COLO829 (cell line): Measurements from ENCODE around the gene C14orf132.

Experiments
- DNase-seq: peaks from one replicate; pipeline ENCODE4 v3.0.0; 2012; ENCODE audit warnings: low spot score

Gene C14orf132

DNA sequence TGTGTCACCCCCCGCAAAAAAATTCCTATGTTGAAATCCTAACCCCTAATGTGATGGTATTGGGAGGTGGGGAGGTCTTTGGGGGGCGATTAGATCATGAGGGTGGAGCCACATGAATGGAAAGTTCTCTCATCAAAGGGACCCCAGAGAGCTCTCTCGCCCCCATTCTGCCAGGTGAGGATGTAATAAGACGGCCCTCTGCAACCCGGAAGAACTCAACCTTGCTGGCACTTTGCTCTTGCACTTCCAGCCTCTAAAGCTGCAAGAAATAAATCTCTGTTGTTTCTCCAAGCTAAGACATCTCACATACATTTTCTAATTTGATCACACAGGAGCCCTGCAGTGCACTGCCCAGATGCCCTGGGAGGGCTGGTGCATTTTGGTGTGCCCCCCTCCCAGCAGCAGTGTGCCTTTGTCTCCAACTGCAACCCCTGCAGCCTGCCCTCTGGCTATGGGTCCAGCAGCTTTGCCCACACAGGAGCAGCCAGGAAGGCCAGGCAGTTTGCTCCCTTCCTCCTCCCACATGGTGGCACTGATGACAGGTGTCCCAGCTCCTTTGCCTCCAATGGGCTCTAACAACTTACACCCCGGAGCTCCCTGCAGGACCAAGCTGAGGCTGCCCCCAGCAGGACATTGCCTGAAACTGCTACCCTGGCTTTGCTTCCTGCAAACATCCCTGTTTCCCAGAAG is 59.3 kb downstream of the C14orf132 start:
- peak; percentile 60 for DNase-seq

- DNase-seq, result no peak
Measured at GRCh38 chr14:96098999-96099335, 59.8 kb downstream of the C14orf132 start.

DNA sequence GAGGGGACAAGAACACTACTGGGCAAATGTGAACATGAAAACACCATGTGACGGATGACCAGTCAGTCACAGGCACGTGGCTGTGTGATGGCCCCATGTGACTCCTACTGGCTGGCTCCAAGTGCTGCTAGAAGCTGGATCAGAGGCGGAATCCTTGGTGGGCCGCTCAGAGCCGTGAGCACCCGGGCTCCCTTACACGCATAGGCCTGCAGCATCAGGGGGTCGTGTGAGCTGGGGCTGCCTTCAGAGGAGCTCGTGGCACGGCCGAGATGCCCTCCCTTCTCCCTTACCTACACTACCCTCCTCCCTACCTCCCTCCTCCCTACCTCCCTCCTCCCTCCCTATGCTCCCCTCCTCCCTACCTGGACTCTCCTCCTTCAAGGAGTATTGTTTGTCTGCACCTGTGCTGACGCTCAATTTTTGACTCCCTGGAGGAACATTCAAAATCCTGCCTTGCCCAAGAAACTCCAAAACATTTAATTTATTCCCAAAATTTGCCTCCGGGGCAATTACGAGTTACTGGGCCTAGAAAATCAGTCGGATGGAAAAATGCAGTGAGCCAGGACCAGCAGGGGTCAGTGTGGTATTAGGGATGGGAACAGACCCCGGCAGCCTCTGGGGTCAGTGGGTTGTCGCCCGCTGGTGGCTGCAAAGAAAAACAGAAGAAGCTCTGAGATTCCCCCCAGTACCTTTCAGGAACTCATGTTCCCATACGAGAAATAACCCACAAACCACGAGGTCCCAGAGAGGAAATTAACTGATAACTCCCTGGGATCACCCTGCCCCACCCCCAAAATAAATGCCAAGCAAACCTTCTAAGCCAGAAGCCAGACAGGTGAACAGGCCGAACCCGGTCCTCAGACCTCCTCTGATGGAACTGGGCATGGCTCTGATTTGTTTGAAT is 61.3 kb downstream of the C14orf132 start:
- DNase-seq, result peak; percentile 75

GRCh38 chr14:96102081-96102856 is 63.1 kb downstream of the C14orf132 start:
- no peak for DNase-seq

- DNase-seq, result no peak
Measured at GRCh38 chr14:96103075-96103474, 63.9 kb downstream of the C14orf132 start.

DNA sequence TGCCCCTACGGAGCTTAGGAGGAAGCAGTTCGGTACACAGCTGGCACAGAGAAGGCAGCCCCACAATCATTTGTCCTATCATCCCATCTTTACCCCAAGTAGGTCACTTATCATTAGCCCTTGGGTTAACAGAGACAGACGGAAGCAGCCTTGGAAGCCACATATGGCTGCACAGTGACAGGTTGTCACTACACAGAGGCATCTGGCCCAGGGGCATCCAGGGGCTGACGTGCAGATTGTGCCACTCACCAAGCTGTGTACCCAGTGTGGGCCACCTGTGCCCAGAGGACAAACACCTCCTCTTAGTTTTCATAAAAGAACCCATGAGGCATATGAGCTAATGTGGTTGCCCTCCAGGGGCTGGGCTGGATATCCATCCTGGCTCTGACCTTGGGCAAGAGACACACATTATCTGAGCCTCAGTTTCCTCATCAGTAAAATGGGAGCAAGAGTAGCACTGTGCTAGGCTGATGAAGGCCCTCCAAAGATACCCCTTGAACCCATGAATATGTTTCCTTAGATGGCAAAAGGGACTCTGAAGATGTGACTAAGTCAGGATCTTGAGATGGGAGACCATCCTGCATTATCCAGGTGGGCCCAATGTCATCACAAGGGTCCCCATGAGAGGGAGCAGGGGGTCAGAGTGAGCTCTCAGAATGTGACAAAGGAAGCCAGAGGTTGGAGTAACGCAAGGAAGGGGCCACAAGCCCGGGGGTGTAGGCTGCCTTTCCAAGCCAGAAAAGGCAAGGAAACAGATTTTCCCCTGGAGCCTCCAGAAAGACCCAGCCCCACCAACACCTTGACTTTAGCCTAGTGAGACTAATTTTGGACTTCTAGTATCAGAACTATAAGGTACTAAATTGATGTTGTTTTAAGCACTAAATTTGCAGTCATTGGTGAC is 64.6 kb downstream of the C14orf132 start:
- no peak for DNase-seq

DNA sequence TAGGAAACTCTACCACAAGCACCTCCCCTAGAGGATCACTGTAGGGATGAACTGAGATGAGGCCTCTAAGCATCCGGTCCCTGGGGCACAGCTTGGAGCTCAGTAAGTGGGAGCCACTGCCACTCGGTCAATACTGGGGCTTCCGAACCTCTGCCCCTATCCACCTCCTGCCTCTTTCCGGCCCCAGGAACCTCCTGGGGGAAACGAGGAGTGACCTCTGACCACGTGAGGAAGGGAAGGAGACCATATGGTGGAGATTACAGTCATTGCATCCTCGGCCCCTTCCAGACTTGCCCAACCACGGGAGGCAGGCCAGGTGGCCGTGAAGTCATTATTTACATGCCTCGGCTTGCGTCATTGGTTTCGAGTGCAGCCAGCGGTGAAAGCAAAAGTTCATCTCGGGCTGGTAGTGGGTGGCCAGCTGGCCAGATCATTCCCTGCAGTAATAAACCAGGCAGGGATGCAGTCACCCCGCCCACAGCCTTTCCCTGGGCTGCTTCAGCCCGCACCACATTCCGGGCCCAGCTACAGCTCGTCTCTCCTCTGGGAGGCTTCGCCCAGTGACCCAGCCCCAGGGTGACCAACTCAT is 65.4 kb downstream of the C14orf132 start:
- no peak for DNase-seq

DNA sequence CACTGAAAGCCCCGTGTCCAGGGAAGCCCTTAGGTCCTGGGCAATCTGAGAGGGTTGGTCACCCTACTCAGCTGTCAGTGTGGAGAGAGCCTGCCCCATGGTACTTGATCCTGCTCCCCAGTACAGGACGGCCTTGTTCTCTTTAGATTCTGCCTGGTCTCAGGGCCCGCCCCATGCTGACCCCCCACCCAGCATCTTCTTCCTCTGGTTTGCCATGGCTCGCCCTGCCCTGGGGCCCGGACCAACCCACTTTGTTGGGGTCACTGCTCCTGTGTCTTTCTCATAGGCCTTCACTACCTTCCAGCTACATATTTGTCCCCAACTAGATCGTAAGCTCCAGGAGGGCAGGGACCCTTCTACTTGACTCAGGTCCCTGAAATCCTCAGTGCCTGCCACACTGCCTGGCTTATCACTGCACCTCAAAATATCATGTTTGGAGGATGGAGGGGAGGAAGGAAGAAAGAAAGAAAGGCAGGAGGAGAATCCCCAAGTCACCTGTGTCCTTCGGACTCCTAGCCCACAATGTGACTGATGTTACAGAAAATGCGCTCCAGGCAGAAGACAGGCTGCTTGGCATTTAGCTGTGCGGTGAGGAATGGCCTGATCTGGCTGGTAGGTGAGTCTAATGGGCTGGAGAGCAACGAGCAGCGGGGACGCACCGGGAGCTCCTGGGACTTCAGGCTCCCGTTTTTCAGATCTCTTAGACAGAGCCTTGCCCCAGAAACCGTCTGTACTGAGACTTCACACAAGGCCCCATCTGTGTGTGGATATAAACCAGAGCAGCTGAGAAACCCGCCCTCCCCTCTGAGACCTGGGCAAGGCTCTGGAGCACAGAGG is 66.1 kb downstream of the C14orf132 start:
- no peak for DNase-seq

DNA sequence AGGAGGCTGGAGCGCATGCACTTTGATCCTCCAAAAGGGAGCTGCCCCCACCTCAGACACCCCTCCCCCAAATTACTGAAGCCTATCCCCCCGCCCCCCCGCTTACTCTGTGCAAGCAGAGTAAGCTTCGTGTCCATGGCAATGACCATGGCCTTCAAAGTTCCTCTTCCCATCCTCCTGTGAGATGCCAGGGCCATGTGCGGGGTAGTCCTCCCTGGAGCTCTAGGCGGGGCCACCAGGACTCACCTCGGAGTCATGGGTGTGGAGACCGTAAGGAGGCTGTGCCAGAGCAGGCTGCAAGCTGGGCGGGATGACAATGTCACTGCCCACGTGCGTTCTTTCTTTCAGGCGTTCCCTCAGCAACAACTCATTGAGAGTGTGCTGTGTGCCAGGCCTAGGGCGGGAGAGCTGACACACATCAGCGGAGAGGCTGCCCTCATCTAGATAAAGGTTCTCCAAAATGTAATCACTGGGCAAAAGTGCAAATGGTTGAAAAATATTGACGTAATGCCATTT is 66.8 kb downstream of the C14orf132 start:
- DNase-seq, result no peak

DNA sequence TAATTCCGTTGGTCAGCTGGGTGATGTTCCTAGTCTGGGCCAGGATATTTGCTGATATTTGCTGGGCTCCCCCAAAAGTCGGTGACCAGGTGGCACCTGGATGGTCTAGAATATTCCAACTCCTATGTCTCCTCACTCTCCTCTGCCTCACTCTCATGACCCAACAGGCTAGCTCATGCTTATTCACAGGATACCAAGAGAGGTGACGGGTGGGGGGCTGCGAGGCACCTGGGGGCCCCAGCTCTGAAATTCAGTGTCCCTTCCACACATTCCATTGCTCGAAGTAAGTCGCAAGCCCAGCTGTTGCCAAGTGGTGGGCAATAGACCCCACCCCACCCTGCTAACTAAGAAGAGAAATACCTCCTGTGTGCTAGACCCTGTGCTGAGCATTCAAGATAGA is 67.7 kb downstream of the C14orf132 start:
- no peak for DNase-seq

DNA sequence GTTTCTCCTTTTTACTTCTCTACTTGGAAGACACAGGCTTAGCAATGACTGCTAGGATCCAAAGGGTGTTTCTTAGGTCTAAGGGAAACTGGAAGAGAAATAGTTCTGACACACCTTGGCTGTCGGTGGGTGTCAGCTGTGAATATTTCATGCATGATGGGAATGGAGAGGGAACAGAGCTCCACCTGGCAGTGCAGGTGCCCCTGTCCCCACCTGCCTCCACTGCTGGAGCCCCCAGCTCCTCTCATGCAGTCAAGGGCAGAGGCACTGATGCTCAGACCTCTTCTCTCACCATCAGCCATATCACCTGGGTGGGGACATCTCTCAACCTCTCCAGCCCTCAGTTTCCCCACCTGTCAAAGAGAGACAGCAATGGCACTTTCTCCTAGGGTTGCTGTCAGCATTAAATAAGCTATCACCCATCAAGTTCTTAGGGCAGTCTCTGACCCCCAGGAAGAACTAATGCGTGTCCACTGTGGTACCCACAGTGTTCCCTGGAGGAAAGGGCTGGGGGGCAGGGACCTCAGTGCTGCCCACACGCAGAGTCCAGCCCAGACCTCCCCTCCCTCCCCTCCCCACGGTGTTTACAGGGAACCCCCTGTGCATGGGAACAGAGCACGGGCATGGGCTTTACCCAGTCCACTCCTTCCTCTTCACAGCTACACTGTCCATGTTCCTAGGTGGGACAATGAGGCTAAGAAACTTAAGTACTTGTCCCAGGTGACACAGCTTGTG is 69.1 kb downstream of the C14orf132 start:
- DNase-seq, result no peak

DNA sequence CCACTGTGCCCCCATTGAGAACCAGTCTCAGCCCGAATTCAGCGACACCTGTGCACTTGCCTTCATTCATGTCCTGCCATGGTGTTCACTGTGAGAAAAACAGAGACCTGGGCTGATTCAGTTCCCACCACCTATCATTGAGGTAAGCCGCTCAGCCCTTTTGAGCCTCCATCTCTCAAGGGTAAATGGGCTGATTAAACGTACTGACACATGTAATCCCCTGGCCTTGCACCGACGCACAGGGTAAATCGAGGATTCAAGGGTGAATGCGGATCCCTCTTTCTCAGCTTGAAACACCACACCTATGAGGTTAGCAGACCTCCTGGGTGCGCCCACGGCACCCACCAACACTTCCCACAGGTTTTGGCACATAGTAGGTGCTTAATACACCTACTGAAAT is 69.7 kb downstream of the C14orf132 start:
- DNase-seq, result no peak

DNA sequence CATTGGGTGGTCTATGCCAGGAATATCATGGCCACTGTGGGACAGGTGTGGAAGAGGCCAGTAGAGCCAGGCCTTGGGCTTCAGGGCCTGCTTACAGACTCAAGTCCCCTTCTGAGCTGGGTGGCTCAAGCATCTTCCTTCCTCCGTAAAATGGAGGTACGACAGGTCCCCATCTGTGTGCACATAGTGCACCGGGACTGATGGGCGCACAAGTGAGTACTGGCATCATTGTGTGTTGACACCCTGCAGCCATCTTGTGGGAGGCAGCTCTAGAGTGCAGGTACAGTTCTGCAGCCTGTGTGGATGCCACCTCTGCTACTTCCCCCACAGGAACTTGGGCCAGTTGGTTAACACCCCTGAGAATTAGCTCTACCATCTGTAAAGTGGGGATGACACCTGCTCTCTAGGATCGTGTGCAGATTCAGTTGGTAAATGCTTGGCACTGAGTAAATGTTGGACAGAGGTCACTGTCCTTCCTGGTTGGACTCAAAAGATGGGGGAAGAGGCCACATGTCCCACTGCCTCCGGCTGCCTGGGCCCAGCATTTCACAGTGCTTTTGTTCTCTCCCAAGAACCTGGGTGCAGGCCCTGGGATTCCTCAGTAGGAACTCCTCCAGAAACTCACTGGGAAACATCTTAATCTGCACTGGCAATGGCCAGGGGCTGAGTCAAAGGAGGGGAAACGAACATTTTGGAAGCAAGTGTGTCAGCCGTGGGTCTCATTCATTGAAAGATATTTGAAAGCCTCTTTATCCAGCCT is 70.6 kb downstream of the C14orf132 start:
- DNase-seq, result no peak

DNA sequence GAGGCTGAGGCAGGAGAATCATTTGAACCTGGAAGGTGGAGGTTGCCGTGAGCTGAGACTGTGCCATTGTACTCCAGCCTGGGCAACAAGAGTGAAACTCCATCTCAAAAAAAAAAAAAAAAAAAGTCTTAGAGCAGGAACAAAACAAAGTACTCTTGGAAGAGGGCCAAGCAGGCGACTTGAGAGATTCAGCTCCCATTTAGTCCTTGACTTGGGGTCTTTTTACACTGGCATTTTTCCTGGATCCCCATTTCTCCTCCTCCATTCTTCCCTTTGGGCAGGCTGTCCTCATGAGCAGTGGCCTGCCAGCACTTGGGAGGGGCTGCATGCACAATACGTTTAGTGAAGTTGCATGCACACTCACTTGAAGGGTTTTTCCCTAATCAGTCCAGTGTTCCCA is 72.9 kb downstream of the C14orf132 start:
- DNase-seq, result no peak

GRCh38 chr14:96114002-96114401 is 74.8 kb downstream of the C14orf132 start:
- DNase-seq, result no peak

DNA sequence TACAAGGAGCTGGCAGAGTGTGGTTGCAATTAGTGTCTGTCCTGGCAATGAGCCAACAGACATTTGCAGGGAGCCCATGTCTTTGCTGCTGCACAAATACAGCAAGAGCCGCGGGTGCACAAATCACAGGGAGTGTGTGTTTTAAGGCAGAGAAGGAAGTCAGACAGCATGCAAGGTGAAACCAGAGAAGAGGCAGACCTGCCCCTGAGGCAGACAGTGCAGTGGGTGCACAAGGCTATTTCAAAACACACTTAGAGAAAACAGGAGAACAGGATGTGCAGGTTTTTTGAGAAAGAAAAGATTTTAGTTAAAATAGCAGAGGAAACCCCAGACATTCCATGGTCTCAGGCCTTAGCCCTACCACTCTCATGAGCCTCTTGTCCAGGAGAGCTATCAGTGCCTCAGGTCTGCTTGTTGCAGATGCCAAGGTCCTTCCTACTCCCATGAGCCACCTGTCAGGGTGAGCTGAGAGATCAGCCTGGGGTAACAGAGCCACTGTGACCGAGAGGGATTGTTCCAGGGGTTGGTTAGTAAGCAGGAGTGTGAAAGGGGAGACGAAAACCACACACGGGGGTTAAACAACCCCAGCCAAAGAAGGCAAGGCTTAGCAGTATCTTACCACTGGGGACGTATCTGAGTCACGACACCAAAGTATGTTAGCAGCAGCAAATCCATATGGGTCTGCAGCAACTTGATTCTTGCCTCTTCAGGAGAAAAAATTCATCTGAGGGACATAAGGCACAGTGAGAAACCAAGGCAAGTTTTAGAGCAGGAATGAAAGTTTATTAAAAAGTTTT is 78.1 kb downstream of the C14orf132 start:
- DNase-seq, result no peak

DNA sequence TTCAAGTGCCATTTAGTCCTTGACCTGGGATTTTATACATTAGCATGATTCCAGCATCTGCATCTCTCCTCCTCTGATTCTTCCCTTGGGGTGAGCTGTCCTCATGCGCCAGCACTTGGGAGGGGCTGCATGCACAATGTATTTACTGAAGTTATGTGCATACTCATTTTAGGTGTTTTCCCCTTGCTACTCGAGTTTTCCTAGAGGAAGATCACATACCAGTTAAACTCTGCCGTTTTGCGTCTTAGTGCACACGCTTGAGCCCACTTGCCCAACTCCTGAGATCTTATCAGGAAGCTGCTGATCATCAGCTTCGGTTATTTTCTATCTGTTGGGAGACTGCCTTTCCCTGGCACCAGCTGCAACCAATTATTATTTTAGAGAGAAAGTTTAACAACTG is 78.8 kb downstream of the C14orf132 start:
- no peak for DNase-seq

DNA sequence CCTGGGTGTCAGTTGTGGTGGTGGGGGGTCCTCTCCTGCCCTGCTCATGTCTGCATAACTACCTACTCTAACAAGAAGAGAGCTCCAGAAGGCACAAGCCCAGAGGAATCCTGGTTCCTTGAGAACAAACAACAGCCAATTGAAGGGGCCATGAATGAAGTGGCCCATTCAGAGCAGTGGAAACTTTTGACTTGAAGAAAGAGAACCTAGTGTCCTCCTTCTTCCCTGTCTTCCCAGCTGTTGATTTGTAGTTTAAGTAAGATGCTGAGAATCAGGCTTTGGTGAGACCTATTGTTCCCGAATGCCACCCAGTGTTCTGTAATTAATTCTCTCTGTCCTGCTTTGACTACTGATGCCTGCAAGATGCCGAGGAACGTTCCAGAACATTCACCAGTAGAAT is 79.2 kb downstream of the C14orf132 start:
- no peak for DNase-seq
